EH (cell line): ENCODE data around the gene TAF4.
"Not testable (repeated sequence)": the region's sequence is repeated elsewhere in the genome, so short reads cannot be mapped to it uniquely, and the experiment has no call there.

Source experiments
- DNase-seq: peaks from one replicate; pipeline ENCODE4 v3.0.0-alpha.2; 2015; ENCODE audit warnings: low read depth

Gene TAF4

DNA sequence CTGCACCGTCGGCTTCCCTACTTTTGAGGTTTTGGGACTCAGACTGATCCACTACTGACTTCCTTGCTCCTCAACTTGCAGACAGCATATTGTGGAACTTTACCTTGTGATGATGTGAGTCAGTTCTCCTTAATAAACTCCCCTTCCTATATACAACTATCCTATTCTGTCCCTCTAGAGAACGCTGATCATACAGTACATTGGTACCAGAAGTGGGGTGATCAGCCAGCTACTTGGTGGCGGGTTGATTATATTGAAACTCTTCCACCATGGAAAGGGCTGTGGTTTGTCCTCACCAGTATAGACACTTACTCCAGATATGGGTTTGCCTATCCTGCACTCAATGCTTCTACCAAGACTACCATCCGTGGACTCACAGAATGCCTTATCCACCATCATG lies 7.6 kb upstream of the TAF4 start:
- no peak for DNase-seq

- not testable (repeated sequence) for DNase-seq
Observed at GRCh38 chr20:62071669-62072430, 6.2 kb upstream of the TAF4 start.

- peak; percentile 86 for DNase-seq
Observed at GRCh38 chr20:62069741-62070216, 4.1 kb upstream of the TAF4 start.

DNA sequence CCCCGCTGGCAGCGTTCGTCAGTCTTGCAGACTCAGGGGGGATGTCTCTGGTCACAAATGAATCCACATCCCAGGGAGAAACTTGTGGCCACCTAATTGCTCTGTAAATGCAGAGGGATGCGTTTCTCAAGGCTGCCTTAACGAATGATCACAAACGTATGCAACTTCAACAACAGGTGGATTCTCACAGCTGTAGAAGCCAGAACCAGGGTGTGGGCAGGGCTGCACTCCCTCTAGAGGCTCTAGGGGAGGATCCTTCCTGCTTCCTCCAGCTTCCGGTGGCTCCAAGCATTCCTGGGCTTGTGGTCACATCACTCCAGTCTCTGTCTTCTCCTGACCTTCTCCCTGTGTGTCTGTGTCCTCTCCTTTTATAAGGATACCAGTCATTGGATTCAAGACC lies 3.3 kb upstream of the TAF4 start:
- DNase-seq = peak; percentile 38

GRCh38 chr20:62067547-62068260 lies 2.0 kb upstream of the TAF4 start:
- no peak for DNase-seq

- DNase-seq = peak; percentile 22
Observed at GRCh38 chr20:62066983-62067433, 1.3 kb upstream of the TAF4 start.

GRCh38 chr20:62066339-62066982 lies 780 bp upstream of the TAF4 start:
- DNase-seq = peak; percentile 36

DNA sequence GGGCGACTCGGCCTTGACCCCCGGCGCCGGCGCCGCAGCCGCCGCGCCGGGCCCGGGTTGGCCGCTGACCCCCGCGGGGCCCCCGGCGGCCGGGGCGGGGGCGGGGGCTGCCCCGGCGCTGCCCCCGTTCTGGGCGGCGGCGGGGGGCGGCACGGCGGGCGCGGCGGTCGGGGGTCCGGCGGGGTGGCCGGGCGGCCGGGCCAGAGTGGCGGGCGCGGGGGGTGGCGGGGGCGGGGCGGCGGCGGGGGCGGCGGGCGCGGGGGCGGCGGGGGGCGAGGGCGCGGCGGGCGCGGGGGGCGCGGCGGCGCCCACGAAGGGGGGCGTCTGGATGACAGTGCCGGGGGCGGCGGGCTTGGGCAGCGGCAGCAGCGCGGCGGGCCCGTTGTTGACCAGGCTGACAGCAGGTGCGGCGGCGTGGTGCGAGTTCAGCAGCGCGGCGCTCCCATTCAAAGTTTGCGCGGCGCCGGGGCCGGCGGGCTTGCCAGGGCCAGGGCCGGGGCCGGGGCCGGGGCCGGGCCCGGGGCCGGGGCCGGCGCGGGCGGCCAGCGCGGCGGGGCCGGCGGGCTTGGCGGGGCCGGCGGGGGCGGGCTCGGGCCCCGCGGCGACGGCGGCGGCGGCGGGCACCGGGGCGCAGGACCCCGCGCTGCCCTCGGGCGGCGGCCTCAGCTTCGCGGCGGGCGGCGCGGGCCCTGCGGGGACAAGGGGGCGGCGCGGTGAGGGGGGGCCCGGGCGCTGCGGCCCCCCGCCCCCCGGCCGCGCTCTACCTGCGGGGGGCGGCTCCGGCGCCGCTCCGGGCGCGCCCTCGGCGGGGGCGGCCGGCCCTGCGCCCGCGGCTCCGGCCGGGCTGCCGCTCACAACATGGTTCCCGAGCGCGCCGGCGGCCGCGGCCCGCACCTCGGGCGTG lies 659 bp downstream of the TAF4 start:
- DNase-seq = no peak

GRCh38 chr20:62063981-62064769 lies 1.5 kb downstream of the TAF4 start:
- peak; percentile 22 for DNase-seq

GRCh38 chr20:62063315-62063980 lies 2.2 kb downstream of the TAF4 start:
- DNase-seq = peak; percentile 37

DNA sequence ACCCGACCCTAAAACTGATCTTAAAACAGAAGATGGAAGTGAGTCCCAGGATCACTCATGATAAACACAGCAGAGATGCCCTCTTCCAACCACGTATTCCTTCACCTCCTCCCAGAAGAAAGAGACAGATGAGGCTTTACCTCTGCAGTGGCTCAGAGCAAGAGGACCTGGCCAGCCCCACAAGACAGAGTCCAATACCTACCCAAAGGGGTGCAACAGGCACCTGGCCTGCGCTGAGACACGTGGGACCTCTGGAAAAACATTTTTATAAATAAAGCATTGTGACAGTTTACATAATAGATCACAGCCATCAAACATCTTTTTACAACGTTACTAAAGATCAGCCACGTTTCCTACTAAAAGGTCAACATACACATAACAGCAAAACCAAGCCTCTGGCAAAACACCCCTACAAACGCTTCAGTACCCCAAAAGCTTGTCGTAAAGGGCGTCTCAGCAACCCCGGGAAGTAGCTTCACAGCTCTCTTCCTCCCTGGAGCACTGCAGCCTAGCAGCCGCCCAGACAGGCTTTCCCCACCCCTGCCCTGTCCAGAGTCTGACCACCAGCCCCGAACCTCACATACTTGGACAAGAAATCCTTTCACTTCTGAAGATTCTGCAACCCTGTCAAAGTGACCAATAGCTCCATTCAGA lies 2.9 kb downstream of the TAF4 start:
- DNase-seq = no peak

- DNase-seq = no peak
Observed at GRCh38 chr20:62061851-62062423, 3.7 kb downstream of the TAF4 start.

DNA sequence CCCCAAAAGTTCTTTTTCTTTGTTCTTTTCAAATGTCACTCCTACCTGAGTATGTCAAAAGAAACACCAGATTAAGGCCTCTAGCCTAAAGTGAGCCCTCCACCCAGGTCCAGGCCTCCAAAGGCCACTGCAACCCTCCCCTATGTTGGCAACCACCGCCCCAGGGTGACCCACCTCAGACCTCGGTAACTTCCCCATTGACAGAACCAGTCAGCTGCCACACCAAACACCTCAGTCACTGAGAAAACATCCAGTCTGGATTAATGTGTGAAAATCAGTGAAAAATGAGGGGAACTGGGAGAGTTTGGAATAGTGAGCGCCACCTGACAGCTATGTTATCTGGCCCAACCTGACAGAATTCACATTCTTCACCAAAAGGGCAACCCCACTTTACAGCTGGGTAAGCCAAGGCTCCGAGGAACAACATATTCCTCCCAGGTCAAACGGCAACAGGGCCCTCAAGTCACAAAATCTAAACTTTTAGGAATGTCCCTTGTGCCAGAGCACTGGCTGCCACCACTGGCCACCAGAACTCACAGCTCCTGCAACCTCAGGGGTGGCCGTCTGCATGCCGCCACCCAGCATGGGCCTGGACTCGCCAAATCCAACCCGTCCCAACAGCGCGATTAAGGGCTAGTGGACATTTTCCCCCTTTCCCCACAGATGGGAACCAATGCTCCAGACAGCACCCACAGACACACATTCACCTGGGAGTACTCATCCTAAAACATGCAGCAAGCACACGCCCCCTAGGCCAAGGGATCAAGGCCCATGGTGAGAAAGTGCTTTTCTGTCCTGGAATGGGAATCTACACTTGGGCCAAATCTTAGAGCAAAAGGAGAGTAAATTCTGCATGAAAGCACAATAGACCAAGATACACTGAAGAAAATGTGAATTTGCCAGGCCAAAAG lies 4.8 kb downstream of the TAF4 start:
- no peak for DNase-seq

- DNase-seq = no peak
Observed at GRCh38 chr20:62059920-62060630, 5.6 kb downstream of the TAF4 start.

- no peak for DNase-seq
Observed at GRCh38 chr20:62059401-62059800, 6.3 kb downstream of the TAF4 start.

- DNase-seq = no peak
Observed at GRCh38 chr20:62058941-62059340, 6.7 kb downstream of the TAF4 start.

DNA sequence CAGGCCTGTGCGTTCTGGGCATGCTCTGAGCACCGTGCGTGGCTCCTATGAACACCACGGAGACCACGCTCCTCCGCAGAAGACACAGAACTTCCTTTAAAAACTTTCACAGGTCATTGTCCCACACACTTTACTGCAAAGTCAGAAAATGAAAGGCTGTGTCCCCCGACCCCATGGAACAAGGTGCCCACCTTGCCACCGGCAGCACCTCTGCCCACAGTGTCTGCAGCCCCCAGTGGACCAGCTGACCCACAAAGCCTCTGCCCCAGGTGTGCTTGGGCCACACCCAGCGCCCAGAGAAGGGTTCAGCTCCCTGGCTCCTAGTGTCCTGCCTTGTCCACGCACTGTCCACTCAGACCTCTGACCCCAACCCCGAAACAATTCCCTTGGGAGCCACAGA lies 8.7 kb downstream of the TAF4 start:
- DNase-seq = no peak

DNA sequence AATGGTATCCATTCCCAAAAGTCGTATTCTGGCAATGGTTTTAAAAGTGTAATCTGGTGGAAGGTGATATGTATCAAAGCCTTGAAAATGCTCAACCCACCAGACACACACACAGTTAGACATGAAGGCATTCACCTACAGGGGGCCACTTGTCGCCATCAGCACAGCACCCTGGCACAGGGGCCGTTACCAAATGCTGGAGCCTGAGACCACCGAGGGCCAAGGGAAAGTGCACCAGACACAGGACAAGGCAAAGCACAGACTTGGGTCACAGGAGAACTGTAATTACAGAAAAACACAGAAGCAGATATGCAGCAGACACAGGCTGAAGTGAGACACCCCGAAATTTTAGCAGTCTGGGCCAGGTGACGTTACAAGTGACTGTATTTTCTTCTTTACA lies 9.3 kb downstream of the TAF4 start:
- DNase-seq = no peak
